Measurements from ENCODE around the gene BRMS1. TPM values are rescaled to one million over a fixed set of nuclear protein-coding genes. Genes with fewer than 3 reads are reported as not detected.

BRMS1 gene
- total RNA-seq, 1 experiment from 2014 or later = 80.5 TPM

- POLR2A ChIA-PET = interaction anchor here (1.0 to 1.3 kb wide), 2 partner anchors 8 to 24 kb away, joined by 4 to 5 read pairs; partner anchors contain the start of gene BRMS1
- no peaks in the 10 kb centered on the region for H3K27me3 ChIP-seq (ENCODE audit: control insufficient read depth, insufficient read depth, low read length)
- peaks cover 3% of the 10 kb centered on the region; the same call in 1 of the 2 replicates for H3K36me3 ChIP-seq (ENCODE audit: control insufficient read depth, insufficient read depth, low read length)
- DNase-seq (ENCODE audit: low read depth, low spot score) = peak; percentile 81
- in situ Hi-C loops (cut with HindIII; ENCODE audit: low pct_unique_long_range_greater_than_20kb, low sequenced_read_pairs) = no loop called here
- peak; percentile 84 for ATAC-seq
- CTCF ChIA-PET = interaction anchor here (1.0 to 2.1 kb wide), 2 partner anchors 24 to 45 kb away, joined by 3 to 17 read pairs; no protein-coding TSS in a partner anchor
- H3K9me3 ChIP-seq (ENCODE audit: control insufficient read depth, insufficient read depth, low read depth, low read length) = no peaks in the 10 kb centered on the region
- no TSS peak for BruUV-seq (replicated peaks)
- no peak for TF ChIP-seq REST (IDR thresholded peaks at IDR 0.05; ENCODE audit: insufficient read depth in 1 of 2, low read depth in 2 of 2, low read length in 1 of 2)
- peak; percentile 47; the same call in 1 of the 2 replicates for TF ChIP-seq SIN3A (IDR thresholded peaks at IDR 0.05; ENCODE audit: borderline replicate concordance, insufficient read depth, low read depth, low read length)
- TF ChIP-seq TCF7L2 (IDR thresholded peaks at IDR 0.05; ENCODE audit: low read depth, low read length) = no peak
- TF ChIP-seq POLR2AphosphoS5 (IDR thresholded peaks at IDR 0.05; ENCODE audit: low read depth, low read length) = peak; percentile 60
- intact Hi-C loops (cut with micrococcal nuclease; ENCODE audit: unreplicated experiment) = no loop called here
- H3K27ac ChIP-seq (ENCODE audit: low read length) = peak within 1 kb of the TSS; percentile 89
- peaks cover 41% of the 10 kb centered on the region for H3K4me1 ChIP-seq (ENCODE audit: control insufficient read depth, insufficient read depth, low read length)
- peak within 1 kb of the TSS; percentile 66 to 87 for H3K4me3 ChIP-seq (ENCODE audit: low read depth in 2 of 2, low read length in 2 of 2)
Observed at GRCh38 chr11:66336234-66337102, 8.4 kb downstream of the BRMS1 start, which contains the start of gene RIN1. Gene RIN1 (minus strand): TSS chr11:66336434. CDS start chr11:66336402, 32 bp downstream.

GRCh38 chr11:66335531-66336233, 9.2 kb downstream of the BRMS1 start:
- Histone ChIP-seq H3K27ac (ENCODE audit: low read length) (peak overlapping the region; percentile 89), H3K9me3 (ENCODE audit: control insufficient read depth, insufficient read depth, low read depth, low read length) (no peaks in the 10 kb centered on the region), H3K4me1 (ENCODE audit: control insufficient read depth, insufficient read depth, low read length) (peaks cover 41% of the 10 kb centered on the region), H3K27me3 (ENCODE audit: control insufficient read depth, insufficient read depth, low read length) (no peaks in the 10 kb centered on the region), H3K4me3 (ENCODE audit: low read depth in 2 of 2, low read length in 2 of 2) (peak overlapping the region; percentile 66 to 87), H3K36me3 (ENCODE audit: control insufficient read depth, insufficient read depth, low read length) (peaks cover 3% of the 10 kb centered on the region; the same call in 1 of the 2 replicates)
- CTCF ChIA-PET = interaction anchor here (0.6 to 2.1 kb wide), 4 partner anchors 22 to 138 kb away, joined by 3 to 17 read pairs (median 6); no protein-coding TSS in a partner anchor
- intact Hi-C loops (cut with micrococcal nuclease; ENCODE audit: unreplicated experiment) (no loop called here), in situ Hi-C loops (cut with HindIII; ENCODE audit: low pct_unique_long_range_greater_than_20kb, low sequenced_read_pairs) (no loop called here)
- DNase-seq (ENCODE audit: low read depth, low spot score) = no peak
- peak; percentile 36 for ATAC-seq
- POLR2A ChIA-PET = interaction anchor here (1.0 to 1.3 kb wide), 2 partner anchors 9 to 23 kb away, joined by 4 to 5 read pairs; partner anchors contain the start of gene BRMS1
- TF ChIP-seq POLR2AphosphoS5 (IDR thresholded peaks at IDR 0.05; ENCODE audit: low read depth, low read length) (no peak), SIN3A (IDR thresholded peaks at IDR 0.05; ENCODE audit: borderline replicate concordance, insufficient read depth, low read depth, low read length) (no peak), TCF7L2 (IDR thresholded peaks at IDR 0.05; ENCODE audit: low read depth, low read length) (no peak), CTCF (IDR thresholded peaks at IDR 0.05) (no peak), REST (IDR thresholded peaks at IDR 0.05; ENCODE audit: insufficient read depth in 1 of 2, low read depth in 2 of 2, low read length in 1 of 2) (no peak)
- BruUV-seq (replicated peaks) = no TSS peak
